HepG2 (cell line): ENCODE data around the gene FAM89B. TPM values are rescaled to one million over a fixed set of nuclear protein-coding genes. Genes with fewer than 3 reads are reported as not detected.

Source experiments
- FIP1L1 ChIP-seq: fragments of 200-400 bp; formaldehyde crosslinking; IDR thresholded peaks from 2 replicates; pipeline ENCODE4 v1.6.1; 2018; ENCODE audit warnings: low read depth, mild to moderate bottlenecking, low read length, moderate library complexity, borderline replicate concordance; ENCODE audit not compliant: insufficient read depth
- MIER2 ChIP-seq: IDR thresholded peaks from 2 replicates; pipeline ENCODE4 v1.6.1; 2016; ENCODE audit warnings: missing biosample characterization, missing genetic modification reagents
- SPEN ChIP-seq: sonication (generic); formaldehyde crosslinking; IDR thresholded peaks from 2 replicates; pipeline ENCODE4 v1.5.1; 2020; ENCODE audit warnings: low read depth, mild to moderate bottlenecking, missing genetic modification reagents
- TBX2 ChIP-seq: sonication (generic); formaldehyde crosslinking; IDR thresholded peaks from 2 replicates; pipeline ENCODE4 v1.5.0; 2020; ENCODE audit warnings: missing genetic modification reagents, mild to moderate bottlenecking, borderline replicate concordance
- ZMAT3 ChIP-seq: sonication (generic); formaldehyde crosslinking; conservative IDR thresholded peaks from 2 replicates; pipeline ENCODE4 v1.7.0; 2021; ENCODE audit warnings: missing genetic modification reagents
- ZNF263 ChIP-seq: sonication (generic); formaldehyde crosslinking; IDR thresholded peaks from 2 replicates; pipeline ENCODE4 v1.4.0; 2020; ENCODE audit warnings: missing genetic modification reagents
- ZNF446 ChIP-seq: sonication (generic); formaldehyde crosslinking; IDR thresholded peaks from 2 replicates; pipeline ENCODE4 v1.5.0; 2020; ENCODE audit warnings: mild to moderate bottlenecking, missing genetic modification reagents
- ZNF564 ChIP-seq: sonication (generic); formaldehyde crosslinking; IDR thresholded peaks from 2 replicates; pipeline ENCODE4 v1.8.1; 2023; ENCODE audit warnings: mild to moderate bottlenecking, missing genetic modification reagents
- ZNF577 ChIP-seq: sonication (generic); formaldehyde crosslinking; IDR thresholded peaks from 2 replicates; pipeline ENCODE4 v1.4.0; 2020; ENCODE audit warnings: mild to moderate bottlenecking, low read depth, missing genetic modification reagents, borderline replicate concordance
- ZNF629 ChIP-seq: sonication (generic); formaldehyde crosslinking; conservative IDR thresholded peaks from 2 replicates; pipeline ENCODE4 v1.5.0; 2020; ENCODE audit warnings: missing genetic modification reagents
- ZNF788 ChIP-seq: sonication (generic); formaldehyde crosslinking; IDR thresholded peaks from 2 replicates; pipeline ENCODE4 v1.5.0; 2020; ENCODE audit warnings: mild to moderate bottlenecking, missing genetic modification reagents, borderline replicate concordance
- polyA plus RNA-seq, 8 experiments: library from polyadenylated mRNA; depleted of rRNA in 3 of 8; stranded (reverse) in 7 of 8; unstranded in 1 of 8; fragments of >200 nt; fragmentation: Illumina TruSeq in 4 of 8; extraction: Trizol in 4 of 8; gene quantifications; 2 replicates each; pipeline versions ENCODE4 v1.2.1 to v1.2.3, GENCODE V29; 2011 to 2016; ENCODE audit warnings: low read depth in 4 of 8, missing spikeins in 1 of 8, mixed read lengths in 1 of 8; ENCODE audit not compliant: insufficient read depth in 1 of 8
- total RNA-seq, 5 experiments: library from RNA; depleted of rRNA; stranded (reverse); fragments of >200 nt; fragmentation: Illumina TruSeq; extraction: Trizol; gene quantifications; 2 replicates each; pipeline ENCODE4 v1.2.3, GENCODE V29; 2016; ENCODE audit warnings: low read depth in 1 of 5
- TF ChIP-seq, protein P1 (sequence below): sonication (generic); formaldehyde crosslinking; IDR thresholded peaks from 2 replicates; pipeline ENCODE4 v1.4.0; 2020; ENCODE audit warnings: missing genetic modification reagents
- TF ChIP-seq, protein P2 (sequence below): sonication (generic); formaldehyde crosslinking; IDR thresholded peaks from 2 replicates; pipeline ENCODE4 v1.4.0; 2020; ENCODE audit warnings: missing genetic modification reagents, borderline replicate concordance
- TF ChIP-seq, protein P3 (sequence below): sonication (generic); formaldehyde crosslinking; IDR thresholded peaks from 2 replicates; pipeline ENCODE4 v1.5.1; 2020; ENCODE audit warnings: mild to moderate bottlenecking, missing genetic modification reagents, borderline replicate concordance
- TF ChIP-seq, protein P4 (sequence below): sonication (generic); formaldehyde crosslinking; IDR thresholded peaks from 2 replicates; pipeline ENCODE4 v1.4.0; 2020; ENCODE audit warnings: missing genetic modification reagents

Gene FAM89B
- total and polyA plus RNA-seq, 2 of the 13 experiments (the other 11 are each of a cell fraction or from before 2014, with no cell fraction given) = 5.7 to 8.0 TPM

DNA sequence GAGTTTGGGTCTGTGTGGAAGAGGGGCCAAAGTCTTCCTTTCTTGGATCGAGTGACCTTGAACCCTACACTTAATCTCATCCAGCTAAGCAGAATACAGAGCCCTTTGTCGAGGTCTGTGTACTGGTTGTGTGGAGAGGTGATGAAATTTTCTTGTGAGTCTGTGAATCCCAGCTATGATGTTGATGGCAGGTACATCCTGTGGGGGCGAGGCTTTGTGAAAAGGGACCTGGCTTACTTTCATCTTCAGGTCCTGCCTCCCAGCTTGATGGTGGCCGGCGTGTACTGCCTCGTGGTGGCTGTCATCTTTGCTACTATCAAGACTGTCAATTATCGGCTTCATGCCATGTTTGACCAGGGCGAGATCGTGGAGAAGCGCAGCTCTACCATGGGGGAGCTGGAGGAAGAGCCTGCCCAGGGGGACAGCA is 44.2 kb downstream of the FAM89B start (continued):
- TF ChIP-seq, protein P1, sequence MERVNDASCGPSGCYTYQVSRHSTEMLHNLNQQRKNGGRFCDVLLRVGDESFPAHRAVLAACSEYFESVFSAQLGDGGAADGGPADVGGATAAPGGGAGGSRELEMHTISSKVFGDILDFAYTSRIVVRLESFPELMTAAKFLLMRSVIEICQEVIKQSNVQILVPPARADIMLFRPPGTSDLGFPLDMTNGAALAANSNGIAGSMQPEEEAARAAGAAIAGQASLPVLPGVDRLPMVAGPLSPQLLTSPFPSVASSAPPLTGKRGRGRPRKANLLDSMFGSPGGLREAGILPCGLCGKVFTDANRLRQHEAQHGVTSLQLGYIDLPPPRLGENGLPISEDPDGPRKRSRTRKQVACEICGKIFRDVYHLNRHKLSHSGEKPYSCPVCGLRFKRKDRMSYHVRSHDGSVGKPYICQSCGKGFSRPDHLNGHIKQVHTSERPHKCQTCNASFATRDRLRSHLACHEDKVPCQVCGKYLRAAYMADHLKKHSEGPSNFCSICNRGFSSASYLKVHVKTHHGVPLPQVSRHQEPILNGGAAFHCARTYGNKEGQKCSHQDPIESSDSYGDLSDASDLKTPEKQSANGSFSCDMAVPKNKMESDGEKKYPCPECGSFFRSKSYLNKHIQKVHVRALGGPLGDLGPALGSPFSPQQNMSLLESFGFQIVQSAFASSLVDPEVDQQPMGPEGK (CRISPR knock-in tag) = peak; percentile 71
- TF ChIP-seq ZNF577 (CRISPR knock-in tag) (no peak), ZNF629 (CRISPR knock-in tag) (no peak), ZNF446 (0 out of 2 replicates have a peak, but pooled peaks have one; percentile 33), ZMAT3 (CRISPR knock-in tag) (no peak), ZNF564 (CRISPR knock-in tag) (0 out of 2 replicates have a peak, but pooled peaks have one; percentile 8), SPEN (no peak; the same call in 1 of the 2 replicates), ZNF263 (CRISPR knock-in tag) (no peak), MIER2 (CRISPR knock-in tag) (no peak), ZNF788 (no peak), FIP1L1 (no peak), TBX2 (no peak)
- TF ChIP-seq, protein P2, sequence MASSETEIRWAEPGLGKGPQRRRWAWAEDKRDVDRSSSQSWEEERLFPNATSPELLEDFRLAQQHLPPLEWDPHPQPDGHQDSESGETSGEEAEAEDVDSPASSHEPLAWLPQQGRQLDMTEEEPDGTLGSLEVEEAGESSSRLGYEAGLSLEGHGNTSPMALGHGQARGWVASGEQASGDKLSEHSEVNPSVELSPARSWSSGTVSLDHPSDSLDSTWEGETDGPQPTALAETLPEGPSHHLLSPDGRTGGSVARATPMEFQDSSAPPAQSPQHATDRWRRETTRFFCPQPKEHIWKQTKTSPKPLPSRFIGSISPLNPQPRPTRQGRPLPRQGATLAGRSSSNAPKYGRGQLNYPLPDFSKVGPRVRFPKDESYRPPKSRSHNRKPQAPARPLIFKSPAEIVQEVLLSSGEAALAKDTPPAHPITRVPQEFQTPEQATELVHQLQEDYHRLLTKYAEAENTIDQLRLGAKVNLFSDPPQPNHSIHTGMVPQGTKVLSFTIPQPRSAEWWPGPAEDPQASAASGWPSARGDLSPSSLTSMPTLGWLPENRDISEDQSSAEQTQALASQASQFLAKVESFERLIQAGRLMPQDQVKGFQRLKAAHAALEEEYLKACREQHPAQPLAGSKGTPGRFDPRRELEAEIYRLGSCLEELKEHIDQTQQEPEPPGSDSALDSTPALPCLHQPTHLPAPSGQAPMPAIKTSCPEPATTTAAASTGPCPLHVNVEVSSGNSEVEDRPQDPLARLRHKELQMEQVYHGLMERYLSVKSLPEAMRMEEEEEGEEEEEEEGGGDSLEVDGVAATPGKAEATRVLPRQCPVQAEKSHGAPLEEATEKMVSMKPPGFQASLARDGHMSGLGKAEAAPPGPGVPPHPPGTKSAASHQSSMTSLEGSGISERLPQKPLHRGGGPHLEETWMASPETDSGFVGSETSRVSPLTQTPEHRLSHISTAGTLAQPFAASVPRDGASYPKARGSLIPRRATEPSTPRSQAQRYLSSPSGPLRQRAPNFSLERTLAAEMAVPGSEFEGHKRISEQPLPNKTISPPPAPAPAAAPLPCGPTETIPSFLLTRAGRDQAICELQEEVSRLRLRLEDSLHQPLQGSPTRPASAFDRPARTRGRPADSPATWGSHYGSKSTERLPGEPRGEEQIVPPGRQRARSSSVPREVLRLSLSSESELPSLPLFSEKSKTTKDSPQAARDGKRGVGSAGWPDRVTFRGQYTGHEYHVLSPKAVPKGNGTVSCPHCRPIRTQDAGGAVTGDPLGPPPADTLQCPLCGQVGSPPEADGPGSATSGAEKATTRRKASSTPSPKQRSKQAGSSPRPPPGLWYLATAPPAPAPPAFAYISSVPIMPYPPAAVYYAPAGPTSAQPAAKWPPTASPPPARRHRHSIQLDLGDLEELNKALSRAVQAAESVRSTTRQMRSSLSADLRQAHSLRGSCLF (CRISPR knock-in tag) = no peak
- TF ChIP-seq, protein P3, sequence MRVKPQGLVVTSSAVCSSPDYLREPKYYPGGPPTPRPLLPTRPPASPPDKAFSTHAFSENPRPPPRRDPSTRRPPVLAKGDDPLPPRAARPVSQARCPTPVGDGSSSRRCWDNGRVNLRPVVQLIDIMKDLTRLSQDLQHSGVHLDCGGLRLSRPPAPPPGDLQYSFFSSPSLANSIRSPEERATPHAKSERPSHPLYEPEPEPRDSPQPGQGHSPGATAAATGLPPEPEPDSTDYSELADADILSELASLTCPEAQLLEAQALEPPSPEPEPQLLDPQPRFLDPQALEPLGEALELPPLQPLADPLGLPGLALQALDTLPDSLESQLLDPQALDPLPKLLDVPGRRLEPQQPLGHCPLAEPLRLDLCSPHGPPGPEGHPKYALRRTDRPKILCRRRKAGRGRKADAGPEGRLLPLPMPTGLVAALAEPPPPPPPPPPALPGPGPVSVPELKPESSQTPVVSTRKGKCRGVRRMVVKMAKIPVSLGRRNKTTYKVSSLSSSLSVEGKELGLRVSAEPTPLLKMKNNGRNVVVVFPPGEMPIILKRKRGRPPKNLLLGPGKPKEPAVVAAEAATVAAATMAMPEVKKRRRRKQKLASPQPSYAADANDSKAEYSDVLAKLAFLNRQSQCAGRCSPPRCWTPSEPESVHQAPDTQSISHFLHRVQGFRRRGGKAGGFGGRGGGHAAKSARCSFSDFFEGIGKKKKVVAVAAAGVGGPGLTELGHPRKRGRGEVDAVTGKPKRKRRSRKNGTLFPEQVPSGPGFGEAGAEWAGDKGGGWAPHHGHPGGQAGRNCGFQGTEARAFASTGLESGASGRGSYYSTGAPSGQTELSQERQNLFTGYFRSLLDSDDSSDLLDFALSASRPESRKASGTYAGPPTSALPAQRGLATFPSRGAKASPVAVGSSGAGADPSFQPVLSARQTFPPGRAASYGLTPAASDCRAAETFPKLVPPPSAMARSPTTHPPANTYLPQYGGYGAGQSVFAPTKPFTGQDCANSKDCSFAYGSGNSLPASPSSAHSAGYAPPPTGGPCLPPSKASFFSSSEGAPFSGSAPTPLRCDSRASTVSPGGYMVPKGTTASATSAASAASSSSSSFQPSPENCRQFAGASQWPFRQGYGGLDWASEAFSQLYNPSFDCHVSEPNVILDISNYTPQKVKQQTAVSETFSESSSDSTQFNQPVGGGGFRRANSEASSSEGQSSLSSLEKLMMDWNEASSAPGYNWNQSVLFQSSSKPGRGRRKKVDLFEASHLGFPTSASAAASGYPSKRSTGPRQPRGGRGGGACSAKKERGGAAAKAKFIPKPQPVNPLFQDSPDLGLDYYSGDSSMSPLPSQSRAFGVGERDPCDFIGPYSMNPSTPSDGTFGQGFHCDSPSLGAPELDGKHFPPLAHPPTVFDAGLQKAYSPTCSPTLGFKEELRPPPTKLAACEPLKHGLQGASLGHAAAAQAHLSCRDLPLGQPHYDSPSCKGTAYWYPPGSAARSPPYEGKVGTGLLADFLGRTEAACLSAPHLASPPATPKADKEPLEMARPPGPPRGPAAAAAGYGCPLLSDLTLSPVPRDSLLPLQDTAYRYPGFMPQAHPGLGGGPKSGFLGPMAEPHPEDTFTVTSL (CRISPR knock-in tag) = no peak
- TF ChIP-seq, protein P4, sequence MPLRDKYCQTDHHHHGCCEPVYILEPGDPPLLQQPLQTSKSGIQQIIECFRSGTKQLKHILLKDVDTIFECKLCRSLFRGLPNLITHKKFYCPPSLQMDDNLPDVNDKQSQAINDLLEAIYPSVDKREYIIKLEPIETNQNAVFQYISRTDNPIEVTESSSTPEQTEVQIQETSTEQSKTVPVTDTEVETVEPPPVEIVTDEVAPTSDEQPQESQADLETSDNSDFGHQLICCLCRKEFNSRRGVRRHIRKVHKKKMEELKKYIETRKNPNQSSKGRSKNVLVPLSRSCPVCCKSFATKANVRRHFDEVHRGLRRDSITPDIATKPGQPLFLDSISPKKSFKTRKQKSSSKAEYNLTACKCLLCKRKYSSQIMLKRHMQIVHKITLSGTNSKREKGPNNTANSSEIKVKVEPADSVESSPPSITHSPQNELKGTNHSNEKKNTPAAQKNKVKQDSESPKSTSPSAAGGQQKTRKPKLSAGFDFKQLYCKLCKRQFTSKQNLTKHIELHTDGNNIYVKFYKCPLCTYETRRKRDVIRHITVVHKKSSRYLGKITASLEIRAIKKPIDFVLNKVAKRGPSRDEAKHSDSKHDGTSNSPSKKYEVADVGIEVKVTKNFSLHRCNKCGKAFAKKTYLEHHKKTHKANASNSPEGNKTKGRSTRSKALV = no peak
